ENCODE measurements around the gene VWA2.

Gene VWA2

GRCh38 chr10:114278140-114278883 is 39.3 kb downstream of the VWA2 start:
- no peak for DNase-seq

GRCh38 chr10:114278884-114279191 is 39.8 kb downstream of the VWA2 start:
- DNase-seq, result no peak

- no peak for DNase-seq
These were observed 40.2 kb downstream of the VWA2 start for GRCh38 chr10:114279289-114279688.

- DNase-seq, result no peak
These were observed 41.0 kb downstream of the VWA2 start for GRCh38 chr10:114279901-114280644.

- no peak for DNase-seq
These were observed 42.0 kb downstream of the VWA2 start for GRCh38 chr10:114281006-114281405.

- no peak for DNase-seq
These were observed 42.4 kb downstream of the VWA2 start for GRCh38 chr10:114281461-114281860.

- DNase-seq, result no peak
These were observed 43.5 kb downstream of the VWA2 start for GRCh38 chr10:114282526-114282925.

- no peak for DNase-seq
These were observed 44.0 kb downstream of the VWA2 start for GRCh38 chr10:114283091-114283490.

GRCh38 chr10:114283535-114284234 is 44.6 kb downstream of the VWA2 start:
- no peak for DNase-seq

GRCh38 chr10:114284346-114285071 is 45.5 kb downstream of the VWA2 start:
- DNase-seq, result no peak

- DNase-seq, result no peak
These were observed 46.9 kb downstream of the VWA2 start for GRCh38 chr10:114285961-114286441.

GRCh38 chr10:114286921-114287320 is 47.9 kb downstream of the VWA2 start:
- no peak for DNase-seq

GRCh38 chr10:114288424-114289095 is 49.5 kb downstream of the VWA2 start:
- DNase-seq, result no peak

GRCh38 chr10:114289096-114289436 is 50.0 kb downstream of the VWA2 start:
- no peak for DNase-seq

- DNase-seq, result no peak
These were observed 51.0 kb downstream of the VWA2 start for GRCh38 chr10:114290038-114290437.

- no peak for DNase-seq
These were observed 52.0 kb downstream of the VWA2 start for GRCh38 chr10:114291076-114291475.

GRCh38 chr10:114291516-114291915 is 52.5 kb downstream of the VWA2 start:
- no peak for DNase-seq

- DNase-seq, result no peak
These were observed 54.0 kb downstream of the VWA2 start for GRCh38 chr10:114293075-114293474.

- DNase-seq, result no peak
These were observed 55.5 kb downstream of the VWA2 start for GRCh38 chr10:114294549-114294948.

- no peak for DNase-seq
These were observed 56.3 kb downstream of the VWA2 start for GRCh38 chr10:114295393-114295792.

- no peak for DNase-seq
These were observed 58.2 kb downstream of the VWA2 start for GRCh38 chr10:114297136-114297705.

GRCh38 chr10:114300036-114300645 is 61.1 kb downstream of the VWA2 start:
- no peak for DNase-seq
